NCI-H2171 (cell line): Measurements from ENCODE around the gene GNA12.
A peak's percentile ranks its signal among the peaks of the same experiment; 100 is the strongest.

ENCODE experiments used
- DNase-seq: peaks from one replicate; lab custom pipeline; 2025; lab: John Stamatoyannopoulos, UW

The GNA12 gene

GRCh38 chr7:2844153-2845033 lies at the start of gene GNA12:
Gene GNA12, minus strand, starts transcription at chr7:2844308. Its CDS starts 147 bp downstream, at chr7:2844161.
- peak; percentile 98 for DNase-seq

- no peak for DNase-seq
Observed at GRCh38 chr7:2893411-2893861, 49.3 kb upstream of the GNA12 start.

- peak; percentile 80 for DNase-seq
Observed at GRCh38 chr7:2892549-2892948, 48.4 kb upstream of the GNA12 start.

GRCh38 chr7:2887816-2888215 lies 43.7 kb upstream of the GNA12 start:
- DNase-seq, result no peak

GRCh38 chr7:2886900-2887299 lies 42.8 kb upstream of the GNA12 start:
- peak; percentile 70 for DNase-seq

GRCh38 chr7:2886391-2886790 lies 42.3 kb upstream of the GNA12 start:
- no peak for DNase-seq

- DNase-seq, result no peak
Observed at GRCh38 chr7:2884161-2884560, 40.1 kb upstream of the GNA12 start.

- DNase-seq, result no peak
Observed at GRCh38 chr7:2883101-2883500, 39.0 kb upstream of the GNA12 start.

- no peak for DNase-seq
Observed at GRCh38 chr7:2882111-2882510, 38.0 kb upstream of the GNA12 start.

- DNase-seq, result no peak
Observed at GRCh38 chr7:2880874-2881533, 36.9 kb upstream of the GNA12 start.

GRCh38 chr7:2880051-2880450 lies 35.9 kb upstream of the GNA12 start:
- DNase-seq, result no peak

GRCh38 chr7:2879354-2879753 lies 35.2 kb upstream of the GNA12 start:
- DNase-seq, result no peak

GRCh38 chr7:2878306-2878705 lies 34.2 kb upstream of the GNA12 start:
- DNase-seq, result no peak

- DNase-seq, result no peak
Observed at GRCh38 chr7:2876031-2876731, 32.1 kb upstream of the GNA12 start.

- no peak for DNase-seq
Observed at GRCh38 chr7:2873686-2874551, 29.8 kb upstream of the GNA12 start.

- DNase-seq, result no peak
Observed at GRCh38 chr7:2873146-2873545, 29.0 kb upstream of the GNA12 start.

GRCh38 chr7:2872296-2872874 lies 28.3 kb upstream of the GNA12 start:
- peak; percentile 93 for DNase-seq

GRCh38 chr7:2870471-2870931 lies 26.4 kb upstream of the GNA12 start:
- no peak for DNase-seq

GRCh38 chr7:2869981-2870380 lies 25.9 kb upstream of the GNA12 start:
- no peak for DNase-seq

GRCh38 chr7:2866601-2867000 lies 22.5 kb upstream of the GNA12 start:
- peak; percentile 70 for DNase-seq

GRCh38 chr7:2864999-2865670 lies 21.0 kb upstream of the GNA12 start:
- DNase-seq, result peak; percentile 54
